ENCODE data around the gene ARHGAP22.

Gene ARHGAP22

DNA sequence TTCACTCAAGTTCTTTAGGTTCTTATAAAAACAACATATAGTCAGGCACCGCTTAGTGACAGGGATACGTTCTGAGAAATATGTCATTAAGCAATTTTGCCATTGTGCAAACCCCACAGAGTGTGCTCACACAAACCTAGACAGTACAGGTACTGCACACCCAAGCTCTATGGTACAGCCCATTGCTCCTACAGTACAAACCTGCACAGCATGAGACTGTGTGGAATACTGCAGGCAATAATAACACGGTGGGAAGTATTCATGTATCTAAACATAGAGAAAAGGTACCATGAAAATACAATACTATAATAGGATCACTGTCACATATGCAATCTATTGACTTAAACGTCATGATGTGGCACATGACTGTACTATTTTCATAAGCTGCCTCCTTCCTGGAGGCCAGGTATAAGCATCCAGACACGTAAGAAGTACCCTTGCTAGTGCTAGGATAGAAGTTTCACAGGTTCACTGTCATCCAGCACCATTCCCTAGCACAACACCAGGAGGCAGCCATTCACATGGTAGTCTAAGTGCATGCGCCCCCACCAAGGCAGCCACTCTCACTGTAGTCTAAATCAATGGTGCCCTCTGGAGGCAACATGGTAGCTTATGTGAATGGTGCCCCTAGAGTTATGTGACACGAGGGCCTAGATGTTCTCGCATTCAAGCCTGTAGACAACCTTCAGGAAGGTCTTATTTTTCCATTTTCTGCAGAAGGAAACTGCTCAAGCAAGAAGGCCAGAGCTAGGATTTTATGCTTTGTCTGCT, 98.5 kb downstream of the ARHGAP22 start:
- FAIRE-seq (no peak), DNase-seq (ENCODE audit: insufficient read length, low spot score) (no peak)
- TF ChIP-seq, protein P1, sequence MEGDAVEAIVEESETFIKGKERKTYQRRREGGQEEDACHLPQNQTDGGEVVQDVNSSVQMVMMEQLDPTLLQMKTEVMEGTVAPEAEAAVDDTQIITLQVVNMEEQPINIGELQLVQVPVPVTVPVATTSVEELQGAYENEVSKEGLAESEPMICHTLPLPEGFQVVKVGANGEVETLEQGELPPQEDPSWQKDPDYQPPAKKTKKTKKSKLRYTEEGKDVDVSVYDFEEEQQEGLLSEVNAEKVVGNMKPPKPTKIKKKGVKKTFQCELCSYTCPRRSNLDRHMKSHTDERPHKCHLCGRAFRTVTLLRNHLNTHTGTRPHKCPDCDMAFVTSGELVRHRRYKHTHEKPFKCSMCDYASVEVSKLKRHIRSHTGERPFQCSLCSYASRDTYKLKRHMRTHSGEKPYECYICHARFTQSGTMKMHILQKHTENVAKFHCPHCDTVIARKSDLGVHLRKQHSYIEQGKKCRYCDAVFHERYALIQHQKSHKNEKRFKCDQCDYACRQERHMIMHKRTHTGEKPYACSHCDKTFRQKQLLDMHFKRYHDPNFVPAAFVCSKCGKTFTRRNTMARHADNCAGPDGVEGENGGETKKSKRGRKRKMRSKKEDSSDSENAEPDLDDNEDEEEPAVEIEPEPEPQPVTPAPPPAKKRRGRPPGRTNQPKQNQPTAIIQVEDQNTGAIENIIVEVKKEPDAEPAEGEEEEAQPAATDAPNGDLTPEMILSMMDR (IDR thresholded peaks at IDR 0.05; ENCODE audit: insufficient read depth, missing control alignments), result peak; percentile 55

GRCh38 chr10:48505394-48506112, 99.3 kb downstream of the ARHGAP22 start:
- no peak for DNase-seq (ENCODE audit: insufficient read length, low spot score)
- no peak for FAIRE-seq
- TF ChIP-seq, protein P1 (IDR thresholded peaks at IDR 0.05; ENCODE audit: insufficient read depth, missing control alignments), result peak; percentile 51

DNA sequence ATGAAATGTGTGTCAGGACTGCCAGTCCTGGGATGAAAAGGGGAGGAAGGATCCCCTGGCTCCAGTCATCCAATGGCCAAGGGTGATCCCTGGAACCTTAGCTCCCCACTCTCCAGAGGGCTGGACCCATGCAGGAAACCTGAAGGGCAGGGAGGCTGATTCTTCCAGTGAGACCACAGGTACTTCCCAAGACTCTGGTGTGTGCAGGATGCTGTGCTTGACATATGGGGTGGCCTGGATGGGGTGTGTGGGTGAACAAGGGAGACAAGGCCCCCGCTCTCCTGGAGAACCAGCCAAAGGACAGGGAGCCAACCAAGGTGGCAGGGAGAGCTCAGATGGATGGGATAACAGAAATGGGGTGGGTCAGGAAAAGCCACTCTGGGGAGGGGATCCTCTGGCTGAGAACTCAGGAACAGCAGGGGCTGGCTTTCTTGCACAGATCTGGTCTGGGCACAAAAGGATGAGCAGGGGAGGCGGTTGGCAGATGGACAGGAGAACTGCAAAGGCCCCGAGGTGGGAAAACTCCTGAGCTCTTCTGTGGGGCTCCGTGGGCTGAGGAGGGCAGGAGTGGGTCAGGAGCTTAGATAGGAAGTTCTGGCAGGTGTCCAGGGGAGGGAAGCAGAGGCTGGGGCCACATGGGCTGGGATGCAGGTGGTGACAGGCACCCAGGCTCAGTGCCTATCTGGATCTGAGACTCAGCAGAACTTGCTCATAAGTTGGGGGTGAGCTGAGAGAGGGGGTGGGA, 100.6 kb downstream of the ARHGAP22 start:
- FAIRE-seq (no peak), DNase-seq (ENCODE audit: insufficient read length, low spot score) (no peak)
- TF ChIP-seq, protein P1 (IDR thresholded peaks at IDR 0.05; ENCODE audit: insufficient read depth, missing control alignments), result no peak

DNA sequence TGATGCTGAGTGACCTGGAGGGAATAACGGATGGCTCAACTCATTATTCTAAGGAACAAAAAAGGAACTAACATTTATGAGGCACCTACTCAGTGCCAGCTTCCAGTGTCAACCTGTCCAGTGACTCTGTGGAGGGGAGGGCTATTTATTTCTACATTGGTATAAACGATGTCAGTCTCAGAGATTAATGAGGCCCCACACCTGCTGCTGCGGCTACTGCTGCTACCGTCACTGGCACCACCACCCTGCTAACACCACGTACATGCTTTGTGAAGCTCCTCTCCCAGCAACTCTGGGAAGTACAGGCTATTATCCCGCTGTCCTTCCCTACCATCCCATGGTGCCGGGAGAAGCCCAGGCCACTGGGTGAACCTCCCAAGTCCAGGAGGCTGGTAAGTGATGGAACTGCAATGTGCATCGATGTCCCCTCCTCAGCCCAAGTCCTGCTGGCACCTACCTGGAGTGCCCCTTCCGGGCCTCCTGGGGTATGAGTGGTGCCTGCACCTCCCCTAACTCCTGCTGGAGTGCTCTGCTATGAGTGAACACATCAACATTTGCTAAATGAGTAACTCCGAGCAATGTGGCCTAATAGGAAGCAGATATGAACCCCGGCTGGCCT, 101.5 kb downstream of the ARHGAP22 start:
- TF ChIP-seq, protein P1 (IDR thresholded peaks at IDR 0.05; ENCODE audit: insufficient read depth, missing control alignments), result no peak
- FAIRE-seq (no peak), DNase-seq (ENCODE audit: insufficient read length, low spot score) (no peak)

GRCh38 chr10:48502791-48503190, 102.1 kb downstream of the ARHGAP22 start:
- FAIRE-seq, result no peak
- TF ChIP-seq, protein P1 (IDR thresholded peaks at IDR 0.05; ENCODE audit: insufficient read depth, missing control alignments), result no peak
- no peak for DNase-seq (ENCODE audit: insufficient read length, low spot score)

- DNase-seq (ENCODE audit: insufficient read length, low spot score), result no peak
- no peak for FAIRE-seq
- TF ChIP-seq, protein P1 (IDR thresholded peaks at IDR 0.05; ENCODE audit: insufficient read depth, missing control alignments), result no peak
These were observed 102.8 kb downstream of the ARHGAP22 start for GRCh38 chr10:48501787-48502771.

Measured in D721Med (cell line).